Measurements from ENCODE around the gene KDM8.

KDM8 gene

DNA sequence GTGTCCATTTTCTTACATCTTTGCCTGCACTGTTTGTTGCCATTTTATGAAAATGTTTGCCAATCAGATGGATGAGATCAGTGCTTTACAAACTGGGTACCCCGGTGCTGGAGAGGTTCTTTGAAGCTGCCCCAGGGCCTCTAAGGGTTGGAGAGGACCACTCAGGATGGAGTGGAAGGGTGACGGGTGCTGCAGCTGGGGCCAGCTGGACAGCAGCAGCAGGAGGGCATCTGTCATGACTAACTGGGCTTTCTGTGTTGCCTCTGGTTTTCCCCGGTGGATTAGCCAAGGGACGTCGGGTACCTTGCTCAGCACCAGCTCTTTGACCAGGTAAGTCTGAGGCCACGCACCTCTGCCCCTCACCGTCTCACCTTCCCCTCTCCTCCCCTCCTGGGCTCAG, 12.3 kb downstream of the KDM8 start:
- no peak for DNase-seq (ENCODE audit: low read depth)

DNA sequence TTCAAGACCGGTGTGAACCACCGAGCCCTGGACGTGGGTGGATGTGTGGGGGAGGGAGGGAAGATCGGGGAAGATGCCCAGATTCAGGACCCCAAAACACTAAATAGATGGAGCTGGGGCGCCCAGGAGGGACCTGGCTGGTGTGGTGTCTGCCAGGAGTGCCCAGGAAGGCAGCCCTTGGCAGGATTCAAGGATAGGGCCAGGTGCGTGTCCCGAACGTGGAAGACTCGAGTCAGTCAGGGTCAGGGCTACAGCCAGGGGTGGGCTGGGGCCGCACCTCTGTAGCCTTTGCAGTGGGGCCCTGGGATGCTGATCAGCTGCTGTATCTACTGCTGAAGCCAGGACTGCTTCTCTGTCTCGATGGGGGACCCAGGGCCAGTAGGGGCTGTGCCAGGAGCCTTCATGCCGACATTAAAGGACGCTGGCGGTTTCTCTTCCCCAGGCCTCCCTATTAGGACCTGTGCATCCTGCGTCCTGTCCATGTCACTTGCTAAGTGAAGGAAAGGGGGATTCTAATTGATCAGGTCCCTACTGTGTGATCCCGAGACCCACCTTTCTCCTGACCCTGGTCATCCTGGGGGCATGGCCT, 13.1 kb downstream of the KDM8 start:
- no peak for DNase-seq (ENCODE audit: low read depth)

DNA sequence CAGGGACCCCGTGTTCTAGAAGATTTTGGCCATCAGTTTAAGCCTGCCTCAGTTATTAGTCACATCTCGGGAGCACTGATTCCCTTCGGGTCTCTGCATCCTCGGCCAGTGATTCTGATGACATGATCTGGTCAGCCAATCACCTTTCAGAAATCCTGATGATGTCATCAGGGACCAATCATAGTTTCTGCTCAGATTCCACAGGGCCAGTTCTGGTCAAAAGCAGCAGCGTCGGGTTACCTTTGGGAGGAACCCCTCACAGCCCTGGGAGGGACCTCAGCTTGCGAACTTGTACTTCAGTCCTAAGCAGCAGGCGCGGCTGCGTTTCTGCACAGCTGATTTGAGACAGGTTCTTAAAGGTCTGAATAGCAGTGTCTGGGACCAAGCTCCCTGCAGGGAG, 13.9 kb downstream of the KDM8 start:
- no peak for DNase-seq (ENCODE audit: low read depth)

DNA sequence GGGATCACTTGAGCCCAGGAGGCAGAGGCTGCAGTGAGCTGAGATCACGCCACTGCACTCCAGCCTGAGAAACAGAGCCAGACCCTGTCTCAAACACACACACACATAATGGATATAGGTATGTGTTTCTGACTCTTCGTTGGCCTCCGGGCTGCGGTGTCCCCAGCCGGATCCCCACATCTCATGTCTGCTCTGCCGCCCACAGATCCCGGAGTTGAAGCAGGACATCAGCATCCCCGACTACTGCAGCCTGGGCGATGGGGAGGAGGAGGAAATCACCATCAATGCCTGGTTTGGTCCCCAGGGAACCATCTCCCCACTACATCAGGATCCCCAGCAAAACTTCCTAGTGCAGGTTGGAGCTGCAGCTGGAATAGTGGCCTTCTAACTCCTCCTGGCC, 15.4 kb downstream of the KDM8 start:
- no peak for DNase-seq (ENCODE audit: low read depth)

DNA sequence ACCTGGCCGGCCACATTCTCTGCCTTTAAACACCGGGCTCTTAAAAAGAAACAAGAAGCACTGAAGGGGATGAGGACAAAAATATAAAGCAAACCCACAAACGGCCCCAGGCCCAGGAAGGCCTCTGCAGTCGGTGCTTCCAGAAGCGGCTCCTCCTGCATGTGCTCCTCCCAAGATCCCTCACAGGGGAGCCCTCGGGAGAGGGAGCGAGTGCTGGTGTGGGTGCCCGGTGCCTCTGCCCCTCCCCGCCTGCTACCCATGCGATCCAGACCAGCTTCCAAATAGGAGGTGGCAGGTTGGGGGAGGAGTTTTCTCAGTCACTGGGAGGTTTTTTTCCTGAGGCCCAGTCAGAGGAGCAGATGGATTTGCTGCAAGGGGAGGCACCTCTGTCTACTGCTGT, 15.8 kb downstream of the KDM8 start:
- no peak for DNase-seq (ENCODE audit: low read depth)

DNA sequence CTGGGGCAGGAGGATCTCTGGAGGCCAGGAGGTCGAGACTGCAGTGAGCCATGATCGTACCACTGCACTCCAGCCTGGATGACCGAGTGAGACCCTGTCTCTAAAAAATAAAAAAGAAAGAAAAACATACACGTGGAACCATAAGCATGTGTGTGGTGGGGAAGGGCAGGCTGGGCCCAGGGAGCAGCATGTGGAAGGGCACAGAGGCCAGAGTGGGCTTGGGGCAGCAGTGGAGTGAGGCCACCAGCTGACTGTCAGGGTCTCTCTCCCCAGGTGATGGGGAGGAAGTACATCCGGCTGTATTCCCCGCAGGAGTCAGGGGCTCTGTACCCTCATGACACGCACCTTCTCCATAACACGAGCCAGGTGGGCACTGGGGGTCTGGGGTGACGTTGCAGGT, 16.8 kb downstream of the KDM8 start:
- no peak for DNase-seq (ENCODE audit: low read depth)

DNA sequence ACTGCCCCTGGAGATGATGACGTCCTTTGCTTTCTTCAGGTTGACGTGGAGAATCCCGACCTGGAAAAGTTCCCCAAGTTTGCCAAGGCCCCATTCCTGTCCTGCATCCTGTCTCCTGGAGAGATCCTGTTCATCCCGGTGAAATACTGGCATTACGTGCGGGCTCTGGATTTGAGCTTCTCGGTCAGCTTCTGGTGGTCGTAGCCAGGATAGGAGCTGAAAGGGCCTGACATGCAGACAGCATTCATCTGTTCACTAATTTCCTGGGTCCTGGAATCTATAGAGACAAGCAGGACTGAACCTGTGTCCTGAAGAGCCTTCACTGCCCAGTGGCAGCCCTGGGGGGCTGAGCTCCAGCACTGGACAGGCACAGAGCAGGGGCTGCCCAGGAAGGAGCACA, 17.2 kb downstream of the KDM8 start:
- no peak for DNase-seq (ENCODE audit: low read depth)

DNA sequence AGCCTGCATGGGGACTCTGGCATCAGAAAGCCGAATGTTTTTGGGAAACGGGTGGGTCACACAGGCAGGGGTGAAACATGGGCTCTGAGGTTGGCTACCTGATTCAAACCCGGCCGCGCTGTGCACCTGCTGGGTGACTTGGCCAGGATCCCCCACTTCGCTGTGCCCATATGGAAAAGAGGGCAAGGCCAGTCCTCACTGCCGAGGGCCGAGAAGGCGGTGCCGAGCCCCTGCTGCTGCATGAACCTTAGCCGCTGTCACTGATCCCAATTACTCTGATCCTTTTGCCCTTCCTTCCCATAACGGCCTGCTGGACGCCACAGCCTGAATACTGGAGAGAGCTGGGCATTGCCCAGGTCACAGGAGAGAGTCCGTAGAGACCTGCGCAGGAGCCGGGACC, 17.7 kb downstream of the KDM8 start:
- no peak for DNase-seq (ENCODE audit: low read depth)

DNA sequence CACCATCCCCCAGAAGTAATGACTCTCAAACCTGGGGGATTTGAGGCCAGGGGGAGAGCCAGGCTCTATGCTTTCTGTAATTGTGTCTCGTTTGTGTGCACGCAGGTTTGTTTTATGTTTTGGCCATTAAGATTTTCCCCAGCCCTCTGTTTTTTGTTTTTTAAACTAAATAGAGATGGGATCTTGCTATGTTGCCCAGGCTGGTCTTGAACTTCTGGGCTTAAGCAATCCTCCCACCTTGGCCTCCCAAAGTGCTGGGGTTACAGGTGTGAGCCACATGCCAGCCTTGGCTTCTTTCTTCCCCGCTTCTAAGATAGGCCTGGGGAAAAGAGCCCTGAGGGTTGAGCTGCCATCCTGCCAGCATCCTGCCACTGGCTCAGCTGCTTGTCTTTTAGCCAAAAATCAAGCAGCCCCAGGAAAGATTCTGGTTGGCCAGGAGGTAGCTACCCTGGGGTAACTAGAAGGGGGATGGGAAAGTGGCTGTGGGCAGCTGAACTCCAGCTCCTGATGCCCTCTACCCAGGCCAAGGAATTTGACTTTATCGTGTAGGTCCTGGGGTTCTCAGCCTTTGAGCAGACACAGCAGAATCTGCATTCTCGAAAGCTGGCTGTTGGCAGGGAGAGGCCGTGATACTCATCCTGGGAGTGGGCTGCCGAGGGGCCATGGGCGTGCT, 18.4 kb downstream of the KDM8 start:
- DNase-seq (ENCODE audit: low read depth): no peak

DNA sequence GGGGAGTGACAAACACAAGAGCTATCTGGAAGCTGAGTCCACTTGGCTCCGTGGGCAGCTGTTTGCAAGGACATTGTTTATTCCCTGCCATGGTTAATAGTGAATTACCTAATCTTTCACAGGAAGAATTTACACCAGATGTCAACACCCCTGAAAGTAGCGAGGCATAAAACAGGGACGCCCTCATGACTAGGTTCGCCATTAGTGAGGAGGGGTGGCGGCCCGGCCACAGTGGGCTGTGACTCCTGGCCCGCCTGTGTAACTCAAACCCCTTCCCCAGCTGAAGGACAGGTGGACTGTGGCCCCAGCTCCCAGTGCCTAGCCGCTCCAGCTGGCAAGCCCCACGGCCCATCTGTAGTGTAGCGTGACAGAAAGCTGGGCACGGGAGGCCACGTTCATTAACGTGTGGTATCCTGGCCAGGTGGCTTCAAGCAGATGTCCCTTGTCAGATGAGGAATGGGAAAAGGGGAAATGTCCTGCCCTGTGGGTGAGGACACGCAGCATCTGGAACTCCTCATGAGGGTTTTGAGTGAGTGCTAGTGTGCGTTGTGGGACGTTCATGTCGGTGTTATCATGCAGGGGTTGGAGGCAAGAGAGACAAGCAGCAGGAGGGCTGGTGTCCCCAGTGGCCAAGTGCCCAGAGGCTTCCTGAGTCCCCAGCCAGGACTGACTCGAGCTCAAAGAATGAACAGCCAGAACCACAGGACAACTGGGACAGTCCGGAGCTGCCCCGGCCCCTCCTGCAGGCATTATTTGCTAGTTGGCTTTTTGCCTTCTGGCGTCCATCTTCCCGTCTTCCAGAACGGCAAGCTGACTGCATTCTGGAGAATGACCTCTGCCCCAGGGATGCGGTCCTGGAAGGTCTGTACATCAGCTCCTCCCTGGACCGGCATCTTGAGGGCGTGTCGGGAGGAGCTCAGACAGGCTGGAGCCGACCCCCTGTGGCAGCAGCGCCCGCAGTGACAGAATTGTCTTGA, 19.2 kb downstream of the KDM8 start:
- DNase-seq (ENCODE audit: low read depth): no peak

DNA sequence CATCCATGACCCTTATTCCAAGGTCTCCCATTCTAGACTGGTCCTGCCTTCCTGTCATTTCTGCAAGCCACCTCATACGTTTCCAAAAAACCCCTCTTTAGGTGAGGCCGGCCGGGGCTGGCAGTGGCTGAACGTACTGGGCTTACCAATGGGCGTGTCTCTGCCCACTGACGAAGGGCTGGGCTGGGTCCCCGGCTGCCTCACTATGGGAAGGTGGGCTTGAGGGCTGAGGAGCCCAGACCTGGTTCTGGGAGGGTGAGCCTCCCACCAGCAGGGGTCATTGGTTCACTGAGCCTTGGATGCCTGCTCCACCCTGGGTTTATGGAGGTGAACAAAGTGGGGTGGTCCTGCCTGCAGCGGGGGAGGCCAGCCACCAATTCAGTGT, 19.9 kb downstream of the KDM8 start:
- DNase-seq (ENCODE audit: low read depth): no peak

DNA sequence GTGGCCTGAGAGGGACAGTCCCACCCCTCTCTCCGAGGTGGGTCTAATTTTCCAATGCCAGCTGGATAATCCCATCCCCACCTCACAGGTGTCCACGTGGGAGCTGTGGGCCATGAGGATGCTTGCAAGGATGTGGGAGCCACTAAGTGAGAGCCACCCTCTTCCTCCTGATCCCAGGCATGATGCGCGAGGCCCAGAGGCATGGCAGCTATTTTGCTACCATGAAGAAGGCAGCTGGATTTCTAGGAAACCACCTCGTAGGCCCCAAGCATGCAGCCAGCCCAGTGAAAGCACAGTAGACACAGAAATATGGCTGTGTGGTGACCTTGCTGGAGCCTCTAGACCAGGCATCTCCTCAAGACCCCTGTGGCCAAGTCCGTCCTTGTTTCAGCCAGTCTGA, 20.4 kb downstream of the KDM8 start:
- no peak for DNase-seq (ENCODE audit: low read depth)

DNA sequence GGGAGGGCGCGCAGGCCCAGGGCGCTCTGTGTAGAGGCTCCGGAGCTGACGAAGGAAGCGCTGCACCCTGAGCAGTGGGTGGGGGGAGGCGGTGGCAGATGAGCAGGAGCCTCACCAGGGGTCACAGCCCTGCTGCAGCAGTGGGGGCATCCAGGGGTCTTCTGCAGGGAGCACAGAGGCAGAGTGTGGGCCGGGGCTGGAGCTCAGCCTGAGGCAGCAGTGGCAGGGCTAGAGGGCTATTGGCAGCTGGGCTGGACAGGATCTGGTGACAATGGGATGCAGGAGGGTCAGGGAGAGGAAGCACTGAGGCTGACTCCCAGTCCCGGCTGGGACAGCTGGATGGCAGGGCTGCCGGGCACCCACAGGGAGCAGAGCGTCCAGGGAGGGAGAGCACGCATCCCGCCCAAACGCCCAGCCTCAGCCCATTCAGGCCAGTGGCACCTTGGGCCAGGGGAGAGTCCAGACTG, 21.0 kb downstream of the KDM8 start:
- no peak for DNase-seq (ENCODE audit: low read depth)

DNA sequence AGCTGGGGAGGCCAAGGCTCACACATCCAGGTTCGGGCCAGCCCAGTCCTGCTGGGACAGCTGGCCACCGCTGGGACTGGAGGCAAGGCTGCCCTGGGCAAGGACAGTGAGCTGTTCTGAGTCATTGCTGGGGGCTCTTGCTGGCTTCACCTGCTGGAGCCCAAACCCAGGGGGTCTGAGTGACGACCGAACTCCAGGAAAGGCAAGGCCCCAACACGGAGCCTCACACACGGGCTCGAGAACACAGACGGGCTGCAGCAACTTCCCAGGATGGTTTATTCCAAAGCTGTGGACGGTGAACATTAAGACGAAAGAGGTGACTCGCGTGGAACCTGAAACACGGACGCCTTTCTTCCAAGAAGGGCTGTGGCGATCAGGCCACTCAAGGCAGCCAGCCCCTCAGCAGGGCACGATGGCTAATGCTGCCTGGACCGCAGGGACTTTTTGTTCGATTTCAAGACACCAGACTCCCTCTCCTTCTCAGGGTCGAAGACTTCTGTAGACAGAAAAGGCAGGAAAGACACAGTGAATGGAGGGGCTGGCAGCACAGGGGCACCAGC, 21.5 kb downstream of the KDM8 start:
- DNase-seq (ENCODE audit: low read depth): no peak

DNA sequence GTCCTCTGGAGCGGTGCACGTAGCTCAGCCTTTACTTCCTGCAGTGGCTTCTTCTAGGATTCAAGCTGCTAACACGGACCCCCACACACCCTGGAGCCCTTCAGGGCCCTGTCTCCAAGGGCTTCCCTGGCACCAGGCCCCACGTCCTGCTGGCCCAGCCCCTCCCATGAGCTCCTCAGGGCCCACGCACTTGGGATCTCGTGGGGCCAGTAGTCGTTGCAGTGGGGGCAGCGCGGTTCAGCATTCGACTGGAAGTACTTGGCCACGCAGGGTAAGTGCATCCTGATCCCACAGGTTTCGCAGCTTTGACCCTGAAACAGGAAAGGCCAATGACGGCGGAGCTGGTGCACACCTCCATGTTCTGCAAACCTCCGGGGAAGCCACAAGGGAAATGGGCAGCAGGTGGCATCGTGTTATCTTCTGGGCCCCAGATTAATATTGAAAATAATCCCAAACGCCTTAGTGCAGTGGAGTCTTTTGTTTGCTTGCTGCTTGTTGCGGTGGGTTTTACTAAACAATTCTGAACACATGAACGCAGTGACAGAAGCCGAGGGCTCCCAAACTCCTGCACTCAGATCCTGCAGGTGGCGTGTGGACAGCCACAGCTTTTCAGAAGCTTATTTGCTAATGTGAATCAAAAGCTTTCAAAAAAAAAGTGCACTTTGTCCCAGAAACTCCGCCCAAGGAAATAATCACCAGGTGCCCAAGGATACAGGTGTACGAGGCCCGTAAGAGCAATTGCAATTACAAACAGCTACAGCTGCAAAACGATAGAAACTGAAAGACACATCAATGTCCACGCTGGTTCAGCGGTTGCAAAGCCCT, 22.4 kb downstream of the KDM8 start:
- no peak for DNase-seq (ENCODE audit: low read depth)

DNA sequence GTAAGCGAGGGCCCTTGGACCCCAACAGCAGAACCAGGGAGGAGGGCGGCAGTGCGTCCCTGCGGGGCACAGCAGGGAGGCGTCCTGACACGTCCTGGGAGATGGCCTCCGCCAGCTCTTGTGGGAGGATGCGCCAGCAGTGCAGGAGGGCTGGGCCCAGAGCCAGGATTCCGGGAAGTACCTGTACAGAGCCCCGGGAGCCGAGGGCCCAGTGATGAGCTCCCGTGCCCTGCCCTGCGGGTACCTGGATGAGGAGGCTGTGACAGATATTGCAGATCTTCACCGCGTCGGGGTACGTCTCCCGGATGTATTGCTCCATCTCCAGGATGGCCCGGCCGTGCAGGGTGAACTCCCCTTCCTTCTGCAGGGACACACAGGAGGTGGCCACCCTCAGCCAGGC, 23.1 kb downstream of the KDM8 start:
- no peak for DNase-seq (ENCODE audit: low read depth)

DNA sequence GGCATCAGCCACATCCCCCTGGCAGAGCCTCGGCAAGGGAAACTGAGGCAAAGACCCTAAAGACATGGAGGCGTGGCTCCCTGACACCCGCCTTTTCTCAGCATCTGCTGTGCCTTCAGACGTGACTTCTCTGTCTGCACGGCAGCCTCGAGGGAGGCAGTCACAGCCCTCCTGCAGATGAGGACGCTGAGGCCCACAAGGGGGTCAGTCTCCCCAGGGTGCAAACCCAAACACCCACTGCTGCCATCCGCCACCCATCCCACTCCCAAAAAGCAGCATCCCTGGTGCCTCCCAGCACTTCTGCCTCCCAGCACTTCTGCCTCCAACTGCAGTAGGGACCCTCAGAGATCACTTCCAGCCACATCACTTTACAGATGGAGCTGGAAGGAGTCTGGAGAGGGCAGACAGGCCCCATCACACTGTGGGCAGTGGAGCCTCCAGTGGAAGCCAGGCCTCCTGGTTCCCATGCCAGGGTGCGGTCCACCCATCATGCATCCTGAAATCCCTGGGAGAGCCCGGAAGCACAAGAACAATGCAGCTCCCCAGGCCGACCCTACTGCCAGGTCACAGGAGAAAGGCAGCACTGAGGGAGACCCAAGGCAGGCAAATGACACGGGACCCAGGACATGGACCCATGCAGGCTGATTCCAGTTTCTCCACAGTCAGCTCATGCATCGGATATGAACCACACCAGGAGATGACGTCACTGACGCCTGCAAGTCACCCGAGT, 23.8 kb downstream of the KDM8 start:
- no peak for DNase-seq (ENCODE audit: low read depth)

DNA sequence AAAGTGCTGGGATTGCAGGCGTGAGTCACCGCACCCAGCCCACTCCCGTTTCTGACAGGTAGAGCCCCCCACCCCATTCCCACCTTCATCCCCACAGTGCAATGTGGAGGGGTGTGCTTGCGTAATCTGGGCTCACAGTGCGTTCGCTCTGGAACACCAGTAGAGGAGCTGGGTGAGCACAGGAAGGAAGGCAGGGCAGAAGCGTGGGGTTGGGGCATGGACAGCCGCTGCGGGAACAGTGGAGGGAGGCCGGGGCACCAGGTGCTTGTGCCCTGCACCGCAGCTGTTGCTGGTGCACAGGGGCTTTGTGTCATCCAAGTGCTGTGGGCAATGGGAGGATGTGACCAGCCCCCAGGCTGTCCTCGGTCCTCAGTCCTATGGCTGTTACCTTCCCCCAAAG, 24.7 kb downstream of the KDM8 start:
- DNase-seq (ENCODE audit: low read depth): no peak

DNA sequence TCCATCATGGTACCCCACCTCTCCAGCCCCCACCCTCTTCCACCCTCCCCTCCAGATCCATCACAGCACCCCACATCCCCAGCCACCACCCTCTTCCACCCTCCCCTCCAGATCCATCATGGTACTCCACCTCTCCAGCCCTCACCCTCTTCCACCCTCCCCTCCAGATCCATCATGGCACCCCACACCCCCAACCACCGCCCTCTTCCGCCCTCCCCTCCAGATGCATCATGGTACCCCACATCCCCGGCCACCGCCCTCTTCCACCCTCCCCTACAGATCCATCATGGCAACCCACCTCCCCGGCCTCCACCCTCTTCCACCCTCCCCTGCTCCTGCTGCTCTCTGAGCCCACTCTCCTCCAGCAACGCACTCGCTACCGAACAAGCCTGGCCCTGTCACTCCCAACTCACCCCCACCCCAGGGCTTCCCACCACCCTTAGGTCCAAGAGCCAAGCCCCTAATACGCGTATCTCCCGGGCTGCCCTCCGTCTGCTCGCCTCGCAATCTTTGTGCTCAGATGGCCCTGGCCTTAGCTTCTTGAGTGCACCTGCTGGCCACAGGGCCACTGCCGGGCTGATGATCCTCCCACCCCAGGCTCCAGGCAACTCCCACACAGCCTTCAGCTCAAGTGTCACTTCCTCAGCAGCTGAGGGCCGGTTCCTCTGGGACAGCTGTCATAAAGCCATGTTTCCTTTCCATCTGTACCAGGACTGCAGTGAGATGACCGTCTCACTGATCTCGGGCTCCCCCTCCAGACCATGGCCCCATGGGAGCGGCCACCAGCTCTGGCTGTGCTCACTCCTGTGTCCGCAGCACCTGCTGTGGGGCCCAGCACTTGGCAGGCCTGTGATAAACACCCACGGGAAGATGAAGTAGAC, 25.5 kb downstream of the KDM8 start:
- DNase-seq (ENCODE audit: low read depth): no peak

DNA sequence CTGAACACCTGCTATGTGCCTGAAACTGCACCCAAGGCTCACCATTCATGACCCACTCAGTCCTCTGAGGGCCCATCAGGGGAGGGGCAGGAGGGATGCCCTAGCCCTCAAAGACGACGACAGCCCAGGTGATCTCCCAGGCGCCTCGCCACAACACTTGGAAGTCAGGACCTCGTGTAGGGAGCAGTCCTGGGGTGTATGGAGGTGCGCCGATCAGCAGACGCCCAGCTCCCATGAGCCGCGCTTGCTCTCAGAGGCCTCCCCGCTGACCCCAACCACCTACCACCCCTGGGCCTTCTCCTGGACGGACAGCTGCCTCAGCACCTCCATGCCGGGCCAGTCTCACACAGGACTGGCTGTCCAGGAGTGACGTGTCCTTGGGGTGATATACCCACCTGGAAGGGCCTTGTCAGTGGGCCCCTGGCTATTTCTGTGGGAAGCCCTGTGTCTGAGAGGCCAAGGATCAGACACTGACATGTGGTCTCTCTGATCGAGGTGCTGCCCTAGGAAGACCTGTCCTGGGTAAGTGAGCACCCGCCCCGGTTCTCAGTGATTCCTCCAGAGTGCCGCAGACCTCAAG, 26.7 kb downstream of the KDM8 start:
- no peak for DNase-seq (ENCODE audit: low read depth)

All from stimulated activated CD8-positive, alpha-beta memory T cell treated with anti-CD3 and anti-CD28 coated beads, Interleukin-4, amount 100 ng/mL, for 24 hours (primary cell).